GM18502 (cell line): ENCODE data around the gene PLCB1.

Experiments used
- ATAC-seq: cut with Tn5 transposase; IDR thresholded peaks from one replicate; pipeline ENCODE4 v1.9.1; 2021; ENCODE audit warnings: mild to moderate bottlenecking; ENCODE audit not compliant: unreplicated experiment, poor library complexity

Gene PLCB1

GRCh38 chr20:8519887-8520286 lies 387.8 kb downstream of the PLCB1 start:
- no peak for ATAC-seq

- no peak for ATAC-seq
These were observed 390.1 kb downstream of the PLCB1 start for GRCh38 chr20:8522168-8522567.

- no peak for ATAC-seq
These were observed 391.6 kb downstream of the PLCB1 start for GRCh38 chr20:8523684-8524083.

DNA sequence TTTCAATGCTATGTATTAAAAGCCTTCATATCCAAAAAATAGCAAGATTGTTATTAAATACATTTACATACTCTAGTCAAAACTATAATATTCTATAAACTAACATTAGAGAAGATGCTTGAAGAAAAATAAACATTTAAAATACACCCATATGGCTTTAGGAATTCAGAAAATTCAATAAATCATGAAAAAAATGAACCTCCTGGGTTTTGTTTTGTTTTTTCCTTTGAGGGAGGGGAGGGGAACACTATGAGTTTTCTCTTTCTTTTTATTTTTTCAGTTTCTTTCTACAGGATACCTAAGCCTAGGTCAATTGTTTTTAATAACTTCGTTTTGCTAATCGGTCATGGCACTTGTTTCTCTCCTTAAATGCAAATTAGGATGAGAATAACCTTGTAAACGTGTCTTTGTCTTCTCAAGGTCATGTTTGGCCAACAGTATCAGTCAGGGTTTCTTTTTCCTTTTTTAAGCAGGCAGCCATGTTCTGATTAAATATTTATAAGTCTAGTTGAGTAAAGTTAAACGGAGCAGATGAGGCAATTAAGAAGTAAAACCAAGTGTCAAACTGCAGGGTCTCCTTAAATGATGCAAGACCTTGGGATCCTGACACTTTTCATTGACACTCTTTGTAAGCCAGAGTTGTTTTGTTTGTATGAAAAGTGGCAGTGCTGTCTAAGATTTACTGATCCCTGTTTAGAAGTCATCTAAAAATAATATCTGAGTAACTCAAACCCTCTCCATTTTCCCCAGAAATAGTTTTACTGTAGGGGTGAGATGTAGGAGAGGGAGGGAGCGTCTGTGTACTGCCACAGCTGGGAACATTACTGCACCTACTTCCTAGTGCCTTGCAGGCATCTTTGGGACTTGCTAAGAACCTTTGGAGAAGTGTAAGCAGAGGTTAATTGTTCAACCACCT lies 392.3 kb downstream of the PLCB1 start:
- ATAC-seq: no peak

GRCh38 chr20:8525017-8525343 lies 392.9 kb downstream of the PLCB1 start:
- ATAC-seq: no peak

- no peak for ATAC-seq
These were observed 394.5 kb downstream of the PLCB1 start for GRCh38 chr20:8526610-8527009.

GRCh38 chr20:8527998-8528723 lies 396.1 kb downstream of the PLCB1 start:
- no peak for ATAC-seq

DNA sequence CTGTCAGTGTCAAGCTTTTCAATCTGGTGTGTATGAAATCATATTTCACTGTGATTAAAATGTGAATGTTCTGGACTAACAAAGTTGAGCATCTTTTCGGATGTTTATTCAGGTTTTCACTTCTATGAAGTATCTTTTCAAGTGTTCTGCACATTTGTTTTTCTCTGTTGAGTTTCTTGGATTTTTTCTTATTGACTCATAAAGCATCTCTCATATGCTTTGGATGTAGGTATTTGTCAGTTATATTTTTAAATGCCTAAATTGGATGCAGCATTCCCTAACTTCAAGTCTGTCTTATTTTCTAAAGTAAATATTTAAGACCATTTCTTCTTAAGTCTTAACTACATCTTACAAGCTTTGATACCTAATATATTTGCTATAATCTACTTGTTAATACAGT lies 398.0 kb downstream of the PLCB1 start:
- ATAC-seq: no peak

DNA sequence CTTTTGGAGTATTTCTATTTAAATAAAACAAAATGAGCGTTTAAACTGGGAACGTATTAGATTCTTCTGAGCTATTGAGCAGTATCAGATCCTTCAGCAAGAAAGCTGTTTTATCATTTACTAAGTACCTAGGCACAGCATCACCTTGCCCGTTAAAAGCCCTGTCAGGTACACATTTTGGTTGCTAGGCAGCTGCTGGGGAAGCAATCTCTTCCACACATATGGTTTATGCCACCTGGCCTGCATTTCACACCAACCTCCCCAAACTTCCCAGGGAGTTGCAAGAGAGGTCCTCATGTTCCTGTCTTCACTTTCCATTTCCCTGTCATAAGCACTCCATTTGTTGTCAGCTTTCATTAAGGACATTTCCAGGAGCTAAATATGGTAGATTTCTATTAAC lies 400.1 kb downstream of the PLCB1 start:
- no peak for ATAC-seq

GRCh38 chr20:8534368-8535160 lies 402.5 kb downstream of the PLCB1 start:
- ATAC-seq: no peak

GRCh38 chr20:8535403-8536261 lies 403.6 kb downstream of the PLCB1 start:
- ATAC-seq: no peak

DNA sequence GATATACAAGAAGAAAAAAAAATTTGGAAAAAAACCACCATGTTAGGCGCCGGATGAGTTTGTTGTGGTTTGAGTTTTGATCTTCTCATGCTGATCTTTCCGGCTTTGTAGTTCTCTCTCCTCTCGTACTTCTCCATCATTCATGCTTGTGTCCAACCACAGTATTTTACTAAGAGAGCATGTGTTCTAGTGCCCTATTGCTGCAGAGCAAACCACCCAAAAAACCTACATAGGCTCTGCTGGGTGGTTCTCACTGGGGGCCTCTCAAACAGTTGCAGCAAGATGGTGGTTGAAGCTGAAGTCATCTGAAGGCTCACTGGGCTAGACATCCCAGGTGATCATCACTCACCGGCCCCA lies 404.2 kb downstream of the PLCB1 start:
- ATAC-seq: no peak

DNA sequence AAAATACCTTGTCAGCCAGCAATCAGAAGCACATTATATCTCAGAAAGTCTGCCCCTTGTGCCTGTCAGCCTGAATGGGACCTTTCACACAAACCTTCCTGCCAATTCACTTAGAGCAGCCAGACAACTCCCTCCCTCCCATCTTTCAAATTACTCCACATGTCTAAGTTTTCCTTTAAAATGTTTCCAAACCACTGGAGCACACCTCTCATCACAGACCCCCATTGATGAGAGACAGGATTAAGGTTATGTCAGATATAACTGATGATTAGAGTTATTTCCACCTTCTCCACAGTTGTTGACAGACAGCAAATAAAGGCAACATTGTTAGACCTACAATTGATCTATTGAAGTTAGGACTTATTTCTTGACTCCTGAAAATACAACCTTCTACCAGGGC lies 408.4 kb downstream of the PLCB1 start:
- no peak for ATAC-seq

DNA sequence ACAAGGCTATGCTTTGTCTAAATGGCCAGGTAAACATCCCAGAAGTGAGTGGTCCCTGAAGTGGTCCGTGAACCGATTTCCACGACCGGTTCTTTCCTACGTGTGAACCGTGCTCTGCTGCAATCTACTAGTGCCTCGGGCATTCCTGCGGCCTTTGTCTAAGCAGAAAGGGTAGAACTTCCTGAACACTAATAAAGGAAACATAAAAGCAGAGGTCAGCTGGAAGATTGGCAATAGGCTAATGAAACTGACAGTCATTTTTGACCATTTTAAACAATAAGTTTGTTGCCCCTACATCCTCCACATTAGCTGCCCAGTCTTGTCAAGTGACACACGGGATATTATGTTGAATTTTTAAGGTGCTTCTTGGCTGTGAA lies 410.0 kb downstream of the PLCB1 start:
- ATAC-seq: no peak

- ATAC-seq: no peak
These were observed 413.1 kb downstream of the PLCB1 start for GRCh38 chr20:8545212-8545611.

GRCh38 chr20:8547035-8547650 lies 415.1 kb downstream of the PLCB1 start:
- no peak for ATAC-seq

DNA sequence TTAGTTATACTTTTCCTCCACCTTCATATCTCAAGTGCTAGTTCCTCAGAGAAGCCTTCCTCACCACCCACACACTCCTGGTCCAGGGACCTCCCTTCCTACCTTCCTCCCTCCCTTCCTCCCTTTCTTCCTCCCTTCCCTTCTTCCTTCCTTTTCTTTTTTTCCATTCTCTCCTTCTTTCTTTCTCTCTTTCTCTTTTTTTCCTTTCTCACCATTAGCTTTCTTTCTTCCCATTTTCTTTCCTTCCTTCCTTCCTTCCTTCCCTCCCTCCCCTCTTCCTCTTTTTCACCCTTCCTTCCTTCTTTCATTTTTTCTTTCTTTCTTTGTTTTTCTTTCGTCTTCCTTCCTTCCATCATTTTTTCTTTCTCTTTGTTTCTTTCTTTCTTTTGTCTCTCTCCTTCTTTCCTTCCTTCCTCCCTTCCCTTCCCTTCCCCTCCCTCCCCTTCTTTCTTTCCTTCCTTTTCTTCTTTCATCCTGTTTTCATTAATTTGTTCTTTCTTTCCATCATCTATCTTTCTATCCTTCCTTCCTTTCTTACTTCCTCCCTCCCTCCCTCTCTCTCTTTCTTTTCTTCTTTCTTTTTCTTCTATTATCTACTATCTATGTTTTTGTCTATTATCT lies 416.0 kb downstream of the PLCB1 start:
- ATAC-seq: no peak

GRCh38 chr20:8549192-8549591 lies 417.1 kb downstream of the PLCB1 start:
- no peak for ATAC-seq

GRCh38 chr20:8557711-8558110 lies 425.6 kb downstream of the PLCB1 start:
- no peak for ATAC-seq
